ENCODE measurements around the gene OSTN.

GRCh38 chr3:191227541-191227940, 28.5 kb downstream of the OSTN start:
- no peak for TF ChIP-seq NPAS2 (CRISPR knock-in tag; IDR thresholded peaks at IDR 0.05; ENCODE audit: borderline replicate concordance)
- no peak for TF ChIP-seq ELK1 (IDR thresholded peaks at IDR 0.05; ENCODE audit: low read depth, low read length)
- no peak for TF ChIP-seq CTCF (IDR thresholded peaks at IDR 0.05)
- TF ChIP-seq CEBPB (IDR thresholded peaks at IDR 0.05) = no peak
- TF ChIP-seq POLR2A (IDR thresholded peaks at IDR 0.05; ENCODE audit: low read length) = no peak
- no peak for TF ChIP-seq RAD21 (conservative IDR thresholded peaks at IDR 0.05 in 1 of 2, IDR thresholded peaks at IDR 0.05 in 1 of 2)

Data from A549 (cell line).